Left hindlimb (tissue), 1 donor: ENCODE results near the gene SERPINB1.

Source experiments
- DNase-seq: peaks from one replicate; pipeline ENCODE4 v3.0.0-alpha.2; 2018

The SERPINB1 gene

DNA sequence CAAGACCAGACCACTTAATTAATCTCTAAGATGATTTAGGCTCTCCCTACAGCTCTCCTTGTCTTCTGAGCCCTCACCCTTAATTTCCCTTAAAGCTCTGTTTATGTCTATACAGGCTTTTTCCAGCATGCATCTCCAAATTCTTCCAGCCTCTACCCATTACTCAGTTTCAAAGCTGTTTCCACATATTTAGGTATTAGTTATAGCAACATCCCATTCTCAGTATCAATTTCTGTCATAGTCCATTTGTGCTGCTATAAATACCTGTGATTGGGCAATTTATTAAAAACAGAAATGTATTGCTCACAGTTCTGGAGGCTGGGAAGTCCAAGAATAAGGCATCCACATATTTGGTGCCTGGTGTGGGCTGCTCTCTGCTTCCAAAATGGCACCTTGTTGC is 2.3 kb upstream of the SERPINB1 start:
- no peak for DNase-seq

DNA sequence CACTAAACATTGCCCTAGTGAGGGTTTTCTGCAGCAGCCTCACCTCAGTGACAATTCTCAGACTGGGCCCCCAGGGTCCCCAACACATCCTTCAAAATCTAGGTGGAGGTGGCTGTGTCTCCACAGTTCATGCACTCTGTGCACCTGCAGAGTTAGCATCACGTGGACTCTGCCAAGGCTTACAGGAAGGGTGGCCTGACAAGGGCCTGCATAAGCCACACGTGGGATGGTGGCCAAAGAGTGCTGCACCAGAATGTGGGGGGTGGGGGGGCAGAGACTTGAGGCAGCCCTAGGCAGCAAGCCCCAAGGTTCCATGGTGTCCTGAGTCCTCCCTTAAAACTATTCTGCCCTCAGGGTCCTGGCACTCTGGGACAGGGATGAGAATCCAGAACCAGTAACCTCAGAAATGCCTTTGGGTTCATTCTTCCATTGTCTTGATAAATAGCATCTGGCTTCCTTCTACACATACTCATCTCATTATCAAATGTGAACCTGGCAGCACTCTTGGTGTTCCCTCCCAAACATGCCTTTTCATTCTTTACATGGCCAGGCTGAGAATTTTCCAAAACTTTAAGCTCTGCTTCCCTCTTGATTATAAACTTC is 1.6 kb upstream of the SERPINB1 start:
- no peak for DNase-seq

DNA sequence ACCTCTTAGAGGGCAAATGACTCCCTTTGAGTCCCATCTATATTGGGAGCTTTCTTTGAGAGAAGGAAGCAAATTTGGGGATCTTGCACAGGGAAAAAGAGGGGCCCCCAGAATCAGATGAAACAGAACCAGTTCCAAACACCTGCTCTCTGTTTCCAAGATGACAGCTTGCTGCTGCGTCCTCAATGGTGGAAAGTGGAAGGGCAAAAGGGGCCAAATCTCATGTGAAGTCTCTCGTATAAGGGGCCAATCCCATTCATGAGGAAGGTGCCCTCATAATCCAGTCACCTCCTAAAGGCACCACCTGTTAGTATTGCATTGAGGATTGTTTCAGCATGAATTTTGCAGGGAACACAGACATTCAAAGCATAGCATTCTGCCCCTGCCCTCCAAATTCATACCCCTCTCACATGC is 483 bp upstream of the SERPINB1 start:
- DNase-seq = no peak

GRCh38 chr6:2840749-2841061 is 958 bp downstream of the SERPINB1 start:
- no peak for DNase-seq

- no peak for DNase-seq
Observed at GRCh38 chr6:2839982-2840748, 1.5 kb downstream of the SERPINB1 start.

DNA sequence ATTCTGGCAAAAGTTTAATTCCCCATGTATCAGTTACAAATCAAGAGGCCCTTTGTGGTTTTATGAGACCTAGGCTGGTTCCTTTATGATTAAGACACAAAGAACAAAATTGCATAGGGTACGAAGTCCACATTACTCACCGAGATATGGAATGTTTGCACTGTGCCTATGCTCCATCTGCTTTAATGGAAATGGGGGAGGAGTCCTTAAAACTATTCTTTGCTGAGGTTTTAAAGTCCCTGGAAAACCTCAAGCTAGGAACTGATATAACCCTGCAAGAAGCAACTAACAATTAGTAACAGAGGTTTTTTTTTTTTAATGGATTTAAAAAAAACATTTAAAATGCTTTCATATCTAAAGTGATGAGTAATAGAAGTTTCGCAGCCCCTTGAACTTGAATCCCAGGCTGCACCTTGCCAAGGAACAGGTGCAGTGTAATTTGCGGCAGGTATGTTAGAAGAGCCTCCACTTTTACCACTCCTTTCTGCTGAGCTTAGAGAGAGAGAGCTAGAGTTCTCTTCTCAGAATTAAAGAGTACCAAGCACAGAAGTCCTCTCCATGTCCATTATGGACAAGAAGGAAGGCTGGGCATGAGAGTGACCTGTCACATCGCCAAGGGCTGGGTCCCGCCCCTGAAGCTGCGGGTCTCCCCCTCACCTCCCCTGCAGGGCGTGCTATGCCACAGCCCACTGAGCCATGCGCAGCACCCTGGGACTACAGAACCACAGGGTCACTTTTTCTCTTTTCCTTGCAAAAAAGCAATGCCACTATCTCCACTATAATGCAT is 2.3 kb downstream of the SERPINB1 start:
- no peak for DNase-seq

GRCh38 chr6:2838251-2838650 is 3.4 kb downstream of the SERPINB1 start:
- DNase-seq = no peak

GRCh38 chr6:2834262-2834661 is 7.4 kb downstream of the SERPINB1 start:
- DNase-seq = no peak

DNA sequence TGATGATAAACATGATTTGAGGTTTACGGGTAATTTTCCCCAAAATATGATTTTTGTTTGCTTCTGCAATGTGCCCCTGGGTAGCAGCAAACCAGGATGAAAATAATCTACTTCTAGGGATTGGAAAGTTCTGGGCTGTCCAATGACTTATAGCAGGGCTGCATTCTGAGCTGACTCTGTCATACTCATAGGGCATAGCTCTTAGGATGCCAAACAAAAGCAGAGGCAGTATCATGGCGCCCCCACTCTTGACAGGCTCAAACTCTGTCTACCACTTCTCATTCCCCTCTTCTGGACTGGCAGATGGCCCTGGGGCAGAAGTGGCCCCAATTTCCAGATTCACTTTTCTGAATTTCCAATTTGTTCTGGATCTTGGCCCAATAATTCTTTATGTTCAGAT is 10.3 kb downstream of the SERPINB1 start:
- DNase-seq = no peak

DNA sequence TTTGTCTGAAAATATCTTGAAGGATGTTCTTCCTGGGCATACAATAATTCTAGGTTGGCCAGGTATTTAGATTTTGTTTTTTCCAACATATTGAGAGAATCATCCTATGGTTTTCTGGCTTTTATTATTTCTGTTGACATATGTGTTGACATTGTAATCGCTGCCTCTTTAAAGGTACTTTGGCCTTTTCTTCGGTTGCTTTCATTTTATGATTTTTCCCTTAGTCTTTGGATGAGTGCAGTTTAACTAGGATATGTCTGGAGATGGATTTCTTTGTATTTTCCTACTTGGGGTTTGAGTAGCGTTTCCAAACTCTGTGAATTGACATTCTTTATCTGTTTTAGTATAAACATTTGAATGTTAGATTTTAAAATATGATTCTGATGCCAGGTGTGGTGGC is 11.5 kb downstream of the SERPINB1 start:
- DNase-seq = no peak

DNA sequence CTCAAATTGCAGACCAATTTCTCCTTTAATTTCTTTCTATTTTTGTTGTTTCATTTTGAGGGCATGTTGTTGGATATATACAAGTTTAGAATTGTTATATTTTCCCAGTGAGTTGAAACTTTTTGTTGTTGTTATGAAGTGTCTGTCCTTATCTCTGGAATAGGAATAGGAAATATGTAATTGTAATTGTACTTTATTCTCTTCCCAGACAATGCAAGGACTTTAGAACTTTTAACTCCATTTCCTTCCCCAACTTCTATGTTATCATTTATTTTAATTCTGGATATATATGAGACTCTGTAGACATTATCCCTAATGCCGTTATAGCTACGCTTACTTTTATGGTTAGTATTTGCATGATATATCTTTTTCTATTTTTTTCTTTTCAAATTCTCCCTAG is 12.4 kb downstream of the SERPINB1 start:
- no peak for DNase-seq

DNA sequence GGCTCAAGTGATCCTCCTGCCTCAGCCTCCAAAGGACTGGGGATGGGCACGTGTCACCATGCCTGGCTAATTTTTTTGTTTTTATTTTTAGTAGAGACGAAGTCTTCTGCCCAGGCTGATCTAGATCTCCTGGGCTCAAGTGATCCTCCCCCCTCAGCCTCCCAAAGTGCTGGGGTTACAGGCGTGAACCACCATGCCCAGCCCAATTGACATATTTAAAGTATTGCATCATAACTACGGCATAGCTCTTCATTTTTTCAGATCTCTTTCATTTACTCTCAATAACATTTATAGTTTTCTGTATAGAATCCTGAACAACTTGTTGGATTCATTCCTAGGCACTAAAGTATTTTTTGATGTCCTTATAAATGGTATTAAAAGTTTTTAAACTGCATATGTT is 13.0 kb downstream of the SERPINB1 start:
- DNase-seq = no peak

- DNase-seq = no peak
Observed at GRCh38 chr6:2827142-2827541, 14.5 kb downstream of the SERPINB1 start.

DNA sequence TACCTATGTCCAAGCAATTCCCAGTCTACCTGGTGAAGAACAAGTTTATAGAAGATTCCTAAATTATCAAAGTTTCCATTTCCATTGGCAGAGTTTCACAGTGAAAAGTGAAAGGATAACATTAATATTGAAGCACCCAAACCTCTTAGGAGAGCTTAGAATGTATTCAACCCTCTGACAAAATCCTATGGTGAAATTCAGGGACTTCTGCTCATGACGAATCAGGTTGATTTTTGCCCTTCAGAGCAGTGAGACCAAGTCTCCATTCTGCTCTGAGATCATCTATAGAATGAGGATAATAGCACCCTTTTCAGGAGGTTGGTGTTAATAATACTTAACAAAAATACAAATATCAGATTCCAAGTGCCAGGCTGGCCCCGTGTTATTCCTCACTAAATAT is 15.5 kb downstream of the SERPINB1 start:
- DNase-seq = no peak

DNA sequence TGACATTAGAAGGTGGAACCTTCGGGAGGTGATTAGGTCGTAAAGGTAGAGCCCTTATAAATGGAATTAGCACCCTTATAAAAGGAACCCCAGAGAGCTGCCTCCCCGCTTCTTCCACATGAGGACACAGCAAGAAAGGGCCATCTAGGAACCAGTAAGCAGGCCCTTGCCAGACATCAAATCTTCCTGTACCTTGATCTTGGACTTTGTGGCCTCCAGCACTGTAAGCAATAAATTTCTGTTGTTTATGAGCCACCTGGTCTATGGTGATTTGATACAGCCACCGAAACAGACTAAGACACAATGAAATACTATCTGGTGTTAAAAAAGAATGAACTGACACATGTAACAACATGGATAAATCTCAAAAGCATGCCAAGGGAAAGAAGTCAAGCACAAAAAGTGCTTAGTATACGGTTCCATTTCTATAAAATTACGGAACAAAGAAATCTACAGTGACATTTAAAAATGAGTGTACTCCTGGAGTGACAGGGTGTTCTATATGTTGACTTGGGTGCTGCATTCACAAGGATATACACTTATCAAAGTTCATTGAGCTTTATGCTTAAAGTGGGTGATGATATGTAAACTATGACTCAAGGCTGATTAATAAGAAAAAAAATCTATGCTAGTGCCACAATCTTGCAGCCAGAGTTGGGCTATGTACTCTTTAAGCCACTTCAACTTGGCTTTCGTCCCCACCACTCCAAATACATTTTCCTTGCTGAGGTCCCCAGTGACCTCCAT is 18.4 kb downstream of the SERPINB1 start:
- DNase-seq = no peak

DNA sequence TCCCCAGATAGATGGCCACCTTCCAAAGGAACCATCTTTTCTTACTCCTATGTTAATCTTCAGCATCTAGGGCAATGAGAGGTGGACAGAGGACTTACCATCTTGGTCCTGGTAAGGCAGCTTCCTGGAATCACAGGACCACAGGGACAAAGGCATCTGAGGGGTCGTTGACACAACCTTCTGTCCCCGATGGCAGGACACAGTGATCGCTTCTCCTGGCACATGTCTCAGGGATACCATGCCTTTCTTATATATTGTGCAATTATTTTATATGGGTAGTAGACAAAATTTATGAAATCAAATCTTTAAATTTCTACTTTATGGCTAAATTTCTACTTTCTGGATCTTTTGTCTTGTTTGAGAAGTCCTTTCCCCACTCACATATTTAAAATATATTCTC is 20.1 kb downstream of the SERPINB1 start:
- no peak for DNase-seq

- no peak for DNase-seq
Observed at GRCh38 chr6:2820415-2820814, 21.2 kb downstream of the SERPINB1 start.

GRCh38 chr6:2819978-2820377 is 21.7 kb downstream of the SERPINB1 start:
- no peak for DNase-seq

GRCh38 chr6:2819115-2819514 is 22.5 kb downstream of the SERPINB1 start:
- no peak for DNase-seq

- no peak for DNase-seq
Observed at GRCh38 chr6:2818593-2818992, 23.1 kb downstream of the SERPINB1 start.

GRCh38 chr6:2817903-2818443 is 23.7 kb downstream of the SERPINB1 start:
- no peak for DNase-seq

DNA sequence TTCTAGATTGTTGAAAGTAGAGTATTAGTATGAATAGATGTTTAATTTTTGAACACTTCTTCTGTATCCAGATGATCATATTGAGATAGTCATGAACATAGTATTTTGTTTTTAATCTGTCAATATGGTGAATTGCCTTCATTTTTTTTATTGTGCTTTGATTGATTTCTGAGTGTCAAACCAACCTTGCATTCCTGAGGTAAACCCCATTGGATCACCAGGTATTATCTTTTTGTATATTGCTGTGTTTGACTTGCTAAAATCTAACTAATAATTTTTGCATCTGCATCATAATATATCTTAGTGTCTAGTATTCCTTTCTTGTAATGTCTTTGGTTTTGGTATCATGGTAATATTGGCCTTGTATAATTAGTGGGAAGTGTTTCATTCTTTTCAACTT is 25.5 kb downstream of the SERPINB1 start:
- DNase-seq = no peak

- DNase-seq = no peak
Observed at GRCh38 chr6:2812695-2813094, 29.0 kb downstream of the SERPINB1 start.
